ENCODE results near the gene EXO5. TPM values are rescaled to one million over a fixed set of nuclear protein-coding genes. Genes with fewer than 3 reads are reported as not detected.
A peak's percentile ranks its signal among the peaks of the same experiment; 100 is the strongest.

The EXO5 gene
- total and polyA plus RNA-seq, 2 of the 8 experiments (the other 6 are each of a cell fraction or from before 2014, with no cell fraction given): 4.4 to 8.5 TPM

DNA sequence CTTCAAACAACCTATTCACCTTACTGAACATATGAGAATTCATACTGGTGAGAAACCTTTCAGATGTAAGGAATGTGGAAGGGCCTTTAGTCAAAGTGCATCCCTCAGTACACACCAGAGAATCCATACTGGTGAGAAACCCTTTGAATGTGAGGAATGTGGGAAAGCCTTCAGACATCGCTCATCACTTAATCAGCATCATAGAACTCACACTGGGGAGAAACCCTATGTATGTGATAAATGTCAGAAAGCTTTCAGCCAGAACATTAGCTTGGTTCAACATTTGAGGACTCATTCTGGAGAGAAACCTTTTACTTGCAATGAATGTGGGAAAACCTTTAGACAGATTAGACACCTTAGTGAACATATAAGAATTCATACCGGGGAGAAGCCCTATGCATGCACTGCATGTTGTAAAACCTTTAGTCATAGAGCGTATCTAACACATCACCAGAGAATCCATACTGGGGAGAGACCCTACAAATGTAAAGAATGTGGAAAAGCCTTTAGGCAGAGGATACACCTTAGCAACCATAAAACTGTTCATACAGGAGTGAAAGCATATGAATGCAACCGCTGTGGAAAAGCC lies 13.2 kb upstream of the EXO5 start:
- Histone ChIP-seq H2BK12ac (ENCODE audit: low read depth, low read length) (no peak overlapping the region), H2BK15ac (ENCODE audit: low read length) (no peak overlapping the region), H3K23ac (ENCODE audit: insufficient read length) (no peak overlapping the region), H2BK20ac (ENCODE audit: low read length) (no peak overlapping the region), H3K27me3 (replicated peaks in 1 of 4; ENCODE audit: control insufficient read depth in 3 of 4, extremely low read depth in 1 of 4, insufficient read depth in 3 of 4, low read length in 3 of 4) (no peaks in the 10 kb centered on the region), H3K14ac (ENCODE audit: insufficient read length) (no peak overlapping the region), H3K36me3 (ENCODE audit: control insufficient read depth in 2 of 4, insufficient read depth in 4 of 4, low read length in 3 of 4) (peaks cover 0 to 33% (median 12%) of the 10 kb centered on the region in 4 experiments; a peak in 4 of 8 replicates), H3K79me2 (ENCODE audit: control insufficient read depth in 1 of 2, insufficient read depth in 2 of 2, low read length in 2 of 2) (no peaks in the 10 kb centered on the region), H3K4me2 (ENCODE audit: insufficient read depth in 1 of 2, low read depth in 2 of 2, low read length in 2 of 2) (no peak overlapping the region), H4K8ac (ENCODE audit: extremely low read depth, insufficient read depth, low read length) (no peak overlapping the region), H3K27ac (ENCODE audit: low read depth, low read length) (no peak overlapping the region), H3K4me1 (replicated peaks in 1 of 4; ENCODE audit: control insufficient read depth in 3 of 4, insufficient read depth in 4 of 4, low read length in 3 of 4) (no peaks in the 10 kb centered on the region), H3K9ac (replicated peaks in 1 of 4; ENCODE audit: extremely low read depth in 1 of 4, low read depth in 3 of 4, low read length in 3 of 4) (no peak overlapping the region), H4K91ac (replicated peaks; ENCODE audit: insufficient read length, low read length) (no peak overlapping the region), H3K23me2 (ENCODE audit: low read depth, low read length) (no peaks in the 10 kb centered on the region; the same call in 1 of the 2 replicates), H3K18ac (ENCODE audit: extremely low read depth, low read length) (no peak overlapping the region), H2AFZ (ENCODE audit: low read length) (no peak overlapping the region), H3K9me3 (ENCODE audit: insufficient read depth in 2 of 2, low read depth in 1 of 2, low read length in 1 of 2) (peaks cover 21 to 23% of the 10 kb centered on the region in 2 experiments), H2AK5ac (ENCODE audit: low read depth, low read length) (no peak overlapping the region), H3K79me1 (ENCODE audit: low read depth, low read length) (no peaks in the 10 kb centered on the region), H2BK5ac (ENCODE audit: low read depth, low read length) (no peak overlapping the region), H3K4ac (replicated peaks; ENCODE audit: insufficient read length, low read depth, low read length) (no peak overlapping the region), H3K56ac (replicated peaks; ENCODE audit: insufficient read length, low read depth, low read length) (no peak overlapping the region), H3K4me3 (ENCODE audit: extremely low read depth in 1 of 4, insufficient read depth in 2 of 4, low read depth in 3 of 4, low read length in 4 of 4) (no peak overlapping the region), H4K20me1 (replicated peaks in 1 of 2; ENCODE audit: control insufficient read depth in 1 of 2, insufficient read depth in 2 of 2, low read length in 2 of 2) (no peaks in the 10 kb centered on the region), H4K5ac (ENCODE audit: insufficient read length, low read depth, low read length) (no peak overlapping the region), H2BK120ac (replicated peaks; ENCODE audit: low read depth, low read length) (no peak overlapping the region)
- CTCF ChIA-PET (ENCODE audit: partially characterized antibody): no interaction called here
- TF ChIP-seq ZNF274 (IDR thresholded peaks at IDR 0.05; ENCODE audit: borderline replicate concordance, extremely low read depth, low read length) (peak; percentile 83), SP2 (IDR thresholded peaks at IDR 0.05; ENCODE audit: low read length) (no peak), GABPA (IDR thresholded peaks at IDR 0.05; ENCODE audit: borderline replicate concordance, insufficient read depth, low read length) (no peak)
- 93% methylated on average over 4 of the region's 4 CpGs; no CpG with 5 or more reads in 1 of the 2 experiments for WGBS, 2 experiments (ENCODE audit: extremely low coverage in 1 of 2, insufficient coverage in 1 of 2, insufficient read length in 1 of 2, insufficient replicate concordance in 2 of 2, low coverage in 1 of 2, low lambda C conversion rate in 2 of 2, missing lambda C conversion rate in 1 of 2)
- POLR2A ChIA-PET (ENCODE audit: partially characterized antibody): interaction anchor here (0.6 to 1.9 kb wide), 2 partner anchors 11 to 13 kb away, joined by 5 to 6 read pairs; partner anchors contain the start of gene EXO5
- FAIRE-seq: no peak
- no peak for DNase-seq (ENCODE audit: low read depth in 1 of 2, low spot score in 2 of 2)
